Astrocyte (in vitro differentiated cells and primary cell): Measurements from ENCODE around the gene ASH1L. TPM values are rescaled to one million over a fixed set of nuclear protein-coding genes. Genes with fewer than 3 reads are reported as not detected.
"Not testable (repeated sequence)": the region's sequence is repeated elsewhere in the genome, so short reads cannot be mapped to it uniquely, and the experiment has no call there.

Experiments used
- DNase-seq: peaks from one replicate; pipeline ENCODE4 v3.0.0-alpha.2; 2010; ENCODE audit warnings: low read depth
- FAIRE-seq: peaks from 2 replicates; lab custom pipeline; 2011; peaks lifted over from hg19 to GRCh38; lab: Jason Lieb, UNC
- H2AFZ ChIP-seq: 2 replicates; pipeline ENCODE4 v1.6.0; 2012; ENCODE audit warnings: low read depth, low read length, inconsistent platforms
- H3K27ac ChIP-seq: 2 replicates; pipeline ENCODE4 v1.5.1; 2011; ENCODE audit warnings: low read depth, low read length, inconsistent platforms
- H3K27me3 ChIP-seq: 2 replicates; pipeline ENCODE4 v1.6.0; 2011; ENCODE audit warnings: low read length, inconsistent platforms; ENCODE audit not compliant: insufficient read depth
- H3K36me3 ChIP-seq: 2 replicates; pipeline ENCODE4 v1.5.1; 2011; ENCODE audit warnings: low read length, inconsistent platforms; ENCODE audit not compliant: insufficient read depth
- H3K4me1 ChIP-seq: 2 replicates; pipeline ENCODE4 v1.5.1; 2011; ENCODE audit warnings: low read length, inconsistent platforms; ENCODE audit not compliant: insufficient read depth
- H3K4me2 ChIP-seq: 2 replicates; pipeline ENCODE4 v1.6.0; 2012; ENCODE audit warnings: low read length, inconsistent platforms
- H3K4me3 ChIP-seq: 2 replicates; pipeline ENCODE4 v1.5.1; 2011; ENCODE audit warnings: low read depth, mild to moderate bottlenecking, low read length, inconsistent platforms; ENCODE audit not compliant: insufficient read depth
- H3K79me2 ChIP-seq: 2 replicates; pipeline ENCODE4 v1.6.0; 2012; ENCODE audit warnings: mild to moderate bottlenecking, low read length, inconsistent platforms; ENCODE audit not compliant: insufficient read depth
- H3K9ac ChIP-seq: 2 replicates; pipeline ENCODE4 v1.6.0; 2012; ENCODE audit warnings: mild to moderate bottlenecking, low read length, inconsistent platforms
- H3K9me3 ChIP-seq: 2 replicates; pipeline ENCODE4 v1.5.1; 2012; ENCODE audit warnings: low read depth, mild to moderate bottlenecking, low read length, inconsistent platforms; ENCODE audit not compliant: insufficient read depth
- H4K20me1 ChIP-seq: 2 replicates; pipeline ENCODE4 v1.6.0; 2012; ENCODE audit warnings: low read length, inconsistent platforms; ENCODE audit not compliant: insufficient read depth
- H3K27ac Mint-ChIP-seq: one replicate; pipeline ENCODE4 v1.8.0; 2021; ENCODE audit warnings: mild to moderate bottlenecking, mixed read lengths; ENCODE audit not compliant: unreplicated experiment
- H3K27me3 Mint-ChIP-seq: one replicate; pipeline ENCODE4 v1.8.0; 2021; ENCODE audit warnings: low read depth, mixed read lengths; ENCODE audit not compliant: unreplicated experiment
- H3K36me3 Mint-ChIP-seq: one replicate; pipeline ENCODE4 v1.8.0; 2021; ENCODE audit warnings: low read depth, mixed read lengths; ENCODE audit not compliant: unreplicated experiment
- H3K4me1 Mint-ChIP-seq: one replicate; pipeline ENCODE4 v1.8.0; 2021; ENCODE audit warnings: low read depth, mixed read lengths; ENCODE audit not compliant: unreplicated experiment
- H3K4me3 Mint-ChIP-seq: one replicate; pipeline ENCODE4 v1.8.0; 2021; ENCODE audit warnings: mild to moderate bottlenecking, moderate library complexity, mixed read lengths; ENCODE audit not compliant: unreplicated experiment
- H3K9me3 Mint-ChIP-seq: one replicate; pipeline ENCODE4 v1.8.0; 2021; ENCODE audit warnings: mild to moderate bottlenecking, mixed read lengths; ENCODE audit not compliant: unreplicated experiment
- CTCF ChIP-seq: IDR thresholded peaks from 2 replicates; pipeline ENCODE4 v1.5.1; 2011; ENCODE audit warnings: low read depth, mild to moderate bottlenecking, inconsistent platforms, low read length, moderate library complexity; ENCODE audit not compliant: insufficient read depth
- EZH2 ChIP-seq: IDR thresholded peaks from 2 replicates; pipeline ENCODE4 v1.6.1; 2012; ENCODE audit warnings: mild to moderate bottlenecking, low read length, inconsistent platforms; ENCODE audit not compliant: insufficient read depth
- total RNA-seq: library from RNA; stranded (reverse); gene quantifications from 2 replicates; pipeline ENCODE4 v1.2.1, GENCODE V29; 2021

The ASH1L gene
- total RNA-seq, 1 donor from 2014 or later = 31.1 TPM

DNA sequence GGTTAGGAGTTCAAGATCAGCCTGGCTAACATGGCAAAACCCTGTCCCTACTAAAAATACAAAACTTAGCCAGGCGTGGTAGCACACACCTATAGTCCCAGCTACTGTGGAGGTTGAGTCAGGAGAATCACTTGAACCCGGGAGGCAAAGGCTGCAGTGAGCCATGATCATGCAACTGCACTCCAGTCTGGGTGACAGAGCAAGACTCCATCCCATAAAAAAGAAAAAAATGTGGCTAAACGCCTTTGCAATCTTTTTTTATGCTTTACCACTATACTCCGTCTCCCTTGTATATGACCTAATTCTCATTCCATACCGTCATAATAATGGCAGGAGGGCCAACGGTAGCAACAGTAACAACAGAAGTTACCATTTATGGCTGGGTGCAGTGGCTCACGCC, 109.5 kb downstream of the ASH1L start:
- H3K4me3 ChIP-seq = no peak overlapping the region
- H3K27me3 ChIP-seq = no peaks in the 10 kb centered on the region
- peaks cover 17% of the 10 kb centered on the region for H3K4me1 ChIP-seq
- DNase-seq (no peak), FAIRE-seq (no peak)
- no peaks in the 10 kb centered on the region for H4K20me1 ChIP-seq
- Mint-ChIP-seq H3K4me1 (peaks cover 11% of the 10 kb centered on the region), H3K9me3 (no peaks in the 10 kb centered on the region), H3K27me3 (no peaks in the 10 kb centered on the region), H3K27ac (no peak overlapping the region), H3K36me3 (peaks cover 8% of the 10 kb centered on the region), H3K4me3 (no peak overlapping the region)
- no peak overlapping the region for H3K27ac ChIP-seq
- H2AFZ ChIP-seq = no peak overlapping the region
- peaks cover 3% of the 10 kb centered on the region for H3K79me2 ChIP-seq
- no peak overlapping the region for H3K4me2 ChIP-seq
- H3K9me3 ChIP-seq = no peaks in the 10 kb centered on the region
- H3K36me3 ChIP-seq = peaks cover 10% of the 10 kb centered on the region
- TF ChIP-seq CTCF = no peak
- no peak for TF ChIP-seq EZH2
- no peak overlapping the region for H3K9ac ChIP-seq

DNA sequence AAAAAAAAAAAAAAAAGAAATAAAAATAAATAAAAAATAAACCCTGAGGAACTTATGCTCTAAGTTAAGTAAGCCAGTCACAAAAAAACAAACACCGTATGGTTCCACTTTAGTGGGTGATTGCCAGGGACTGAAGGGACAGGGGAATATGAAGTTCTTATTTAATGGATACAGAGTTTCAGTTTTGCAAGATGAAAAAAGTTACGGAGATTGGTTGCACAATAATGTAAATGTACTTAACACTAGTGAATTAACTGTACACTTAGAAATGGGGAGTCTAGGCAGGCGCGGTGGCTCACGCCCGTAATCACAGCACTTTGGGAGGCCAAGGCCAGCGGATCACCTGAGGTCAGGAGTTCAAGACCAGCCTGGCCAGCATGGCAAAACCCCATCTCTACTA, 111.4 kb downstream of the ASH1L start:
- H3K4me1 Mint-ChIP-seq = peaks cover 8% of the 10 kb centered on the region
- H3K36me3 ChIP-seq = peaks cover 5% of the 10 kb centered on the region
- H3K27ac Mint-ChIP-seq = no peak overlapping the region
- peaks cover 14% of the 10 kb centered on the region for H3K36me3 Mint-ChIP-seq
- FAIRE-seq (no peak), DNase-seq (no peak)
- H3K4me3 ChIP-seq = no peak overlapping the region
- no peak overlapping the region for H3K27ac ChIP-seq
- H3K9me3 ChIP-seq = no peaks in the 10 kb centered on the region
- peaks cover 13% of the 10 kb centered on the region for H3K4me1 ChIP-seq
- TF ChIP-seq CTCF (no peak), EZH2 (no peak)
- H3K9ac ChIP-seq = no peak overlapping the region
- H3K4me3 Mint-ChIP-seq = no peak overlapping the region
- H4K20me1 ChIP-seq = no peaks in the 10 kb centered on the region
- no peak overlapping the region for H3K4me2 ChIP-seq
- no peaks in the 10 kb centered on the region for H3K27me3 ChIP-seq
- no peak overlapping the region for H2AFZ ChIP-seq
- no peaks in the 10 kb centered on the region for H3K79me2 ChIP-seq
- no peaks in the 10 kb centered on the region for H3K27me3 Mint-ChIP-seq
- H3K9me3 Mint-ChIP-seq = no peaks in the 10 kb centered on the region

GRCh38 chr1:155442431-155442830, 120.2 kb downstream of the ASH1L start:
- Histone ChIP-seq H3K36me3 (peaks cover 11% of the 10 kb centered on the region), H4K20me1 (peaks cover 12% of the 10 kb centered on the region)
- H3K79me2 ChIP-seq, H3K27ac Mint-ChIP-seq, H3K4me3 Mint-ChIP-seq, H3K36me3 Mint-ChIP-seq, H3K27me3 ChIP-seq, H3K4me3 ChIP-seq, H3K4me2 ChIP-seq, H3K27ac ChIP-seq, H2AFZ ChIP-seq, H3K9me3 Mint-ChIP-seq, H3K9ac ChIP-seq, H3K4me1 ChIP-seq, H3K27me3 Mint-ChIP-seq, DNase-seq, H3K9me3 ChIP-seq, FAIRE-seq: not testable (repeated sequence)
- H3K4me1 Mint-ChIP-seq = peaks cover 14% of the 10 kb centered on the region
